Hematopoietic multipotent progenitor cell treated with erythropoietin and hydrocortisone succinate and interleukin-3 and kit ligand, for 17 days (in vitro differentiated cells): ENCODE results near the gene RNASEL.
"Not testable (repeated sequence)": the region's sequence is repeated elsewhere in the genome, so short reads cannot be mapped to it uniquely, and the experiment has no call there.

Source experiments
- DNase-seq: peaks from one replicate; pipeline ENCODE4 v3.0.0-alpha.2; 2015; ENCODE audit warnings: low spot score

RNASEL gene

GRCh38 chr1:182563095-182563494 lies 26.0 kb downstream of the RNASEL start:
- DNase-seq: no peak

- DNase-seq: no peak
Observed at GRCh38 chr1:182561456-182561855, 27.6 kb downstream of the RNASEL start.

- DNase-seq: no peak
Observed at GRCh38 chr1:182560392-182560984, 28.6 kb downstream of the RNASEL start.

GRCh38 chr1:182556279-182556678 lies 32.8 kb downstream of the RNASEL start:
- DNase-seq: no peak

GRCh38 chr1:182555493-182555892 lies 33.6 kb downstream of the RNASEL start:
- no peak for DNase-seq

GRCh38 chr1:182552527-182552926 lies 36.5 kb downstream of the RNASEL start:
- no peak for DNase-seq

- DNase-seq: no peak
Observed at GRCh38 chr1:182549811-182550210, 39.2 kb downstream of the RNASEL start.

- no peak for DNase-seq
Observed at GRCh38 chr1:182549346-182549745, 39.7 kb downstream of the RNASEL start.

GRCh38 chr1:182533896-182534295 lies 55.2 kb downstream of the RNASEL start:
- DNase-seq: no peak

- DNase-seq: not testable (repeated sequence)
Observed at GRCh38 chr1:182528206-182528605, 60.9 kb downstream of the RNASEL start.

- DNase-seq: no peak
Observed at GRCh38 chr1:182527680-182528079, 61.4 kb downstream of the RNASEL start.

GRCh38 chr1:182525342-182525741 lies 63.7 kb downstream of the RNASEL start:
- DNase-seq: no peak
